ENCODE measurements around the gene SF3A1. TPM values are rescaled to one million over a fixed set of nuclear protein-coding genes. Genes with fewer than 3 reads are reported as not detected.

SF3A1 gene
- polyA plus RNA-seq, 1 donor from 2014 or later, result 14.4 TPM

- no peaks in the 10 kb centered on the region for H3K9me3 ChIP-seq (ENCODE audit: low read length)
- H3K27ac ChIP-seq (ENCODE audit: low read length), result no peak overlapping the region
- no peaks in the 10 kb centered on the region for H3K27me3 ChIP-seq (ENCODE audit: insufficient read depth, low read depth, low read length)
- peaks cover 7% of the 10 kb centered on the region for H3K36me3 ChIP-seq (ENCODE audit: insufficient read depth, low read length)
- H3K4me2 ChIP-seq (ENCODE audit: low read length), result no peak overlapping the region
- H3K9me2 ChIP-seq (ENCODE audit: insufficient read depth, low read length), result no peaks in the 10 kb centered on the region
- no peak overlapping the region for H2AFZ ChIP-seq (ENCODE audit: low read depth, low read length)
- H4K20me1 ChIP-seq (ENCODE audit: insufficient read depth), result no peaks in the 10 kb centered on the region
- TF ChIP-seq CTCF (IDR thresholded peaks at IDR 0.05; ENCODE audit: poor library complexity, severe bottlenecking), result no peak
- TF ChIP-seq POLR2AphosphoS5 (IDR thresholded peaks at IDR 0.05), result no peak
- no peak for TF ChIP-seq TAF1 (IDR thresholded peaks at IDR 0.05; ENCODE audit: low read depth)
- no peak for TF ChIP-seq EZH2 (IDR thresholded peaks at IDR 0.05; ENCODE audit: borderline replicate concordance, insufficient read depth, low read length, poor library complexity, severe bottlenecking)
- no peak overlapping the region for H3K9ac ChIP-seq (ENCODE audit: low read length)
- peaks cover 24% of the 10 kb centered on the region for H3K79me2 ChIP-seq (replicated peaks; ENCODE audit: insufficient read depth, low read length)
- no peaks in the 10 kb centered on the region for H3F3A ChIP-seq (ENCODE audit: insufficient read depth, low read length, poor library complexity, severe bottlenecking)
- H3K4me3 ChIP-seq (ENCODE audit: low read length), result no peak overlapping the region
Observed at GRCh38 chr22:30348809-30349208, 7.9 kb downstream of the SF3A1 start.

- no peak for TF ChIP-seq EP300 (conservative IDR thresholded peaks at IDR 0.05; ENCODE audit: poor library complexity, severe bottlenecking)
- TF ChIP-seq CTCF (IDR thresholded peaks at IDR 0.05; ENCODE audit: poor library complexity, severe bottlenecking), result no peak
- no peak for TF ChIP-seq EZH2 (IDR thresholded peaks at IDR 0.05; ENCODE audit: borderline replicate concordance, insufficient read depth, low read length, poor library complexity, severe bottlenecking)
- TF ChIP-seq TAF1 (IDR thresholded peaks at IDR 0.05; ENCODE audit: low read depth), result no peak
- no peak for TF ChIP-seq REST (IDR thresholded peaks at IDR 0.05; ENCODE audit: borderline replicate concordance)
- no peak for TF ChIP-seq POLR2AphosphoS5 (IDR thresholded peaks at IDR 0.05)
- TF ChIP-seq SMC3 (conservative IDR thresholded peaks at IDR 0.05; ENCODE audit: poor library complexity), result no peak
- Histone ChIP-seq H3K27me3 (ENCODE audit: insufficient read depth, low read depth, low read length) (no peaks in the 10 kb centered on the region), H3K9me3 (ENCODE audit: low read length) (no peaks in the 10 kb centered on the region), H3K27ac (ENCODE audit: low read length) (no peak overlapping the region), H3K9ac (ENCODE audit: low read length) (no peak overlapping the region), H4K20me1 (ENCODE audit: insufficient read depth) (no peaks in the 10 kb centered on the region), H2AFZ (ENCODE audit: low read depth, low read length) (no peak overlapping the region), H3K4me3 (ENCODE audit: low read length) (no peak overlapping the region), H3F3A (ENCODE audit: insufficient read depth, low read length, poor library complexity, severe bottlenecking) (no peaks in the 10 kb centered on the region), H3K4me2 (ENCODE audit: low read length) (no peak overlapping the region), H3K79me2 (replicated peaks; ENCODE audit: insufficient read depth, low read length) (peaks cover 23% of the 10 kb centered on the region), H3K36me3 (ENCODE audit: insufficient read depth, low read length) (peaks cover 8% of the 10 kb centered on the region), H3K9me2 (ENCODE audit: insufficient read depth, low read length) (no peaks in the 10 kb centered on the region)
Observed at GRCh38 chr22:30348404-30348803, 8.3 kb downstream of the SF3A1 start.
